ENCODE results near the gene PISD.

The PISD gene

DNA sequence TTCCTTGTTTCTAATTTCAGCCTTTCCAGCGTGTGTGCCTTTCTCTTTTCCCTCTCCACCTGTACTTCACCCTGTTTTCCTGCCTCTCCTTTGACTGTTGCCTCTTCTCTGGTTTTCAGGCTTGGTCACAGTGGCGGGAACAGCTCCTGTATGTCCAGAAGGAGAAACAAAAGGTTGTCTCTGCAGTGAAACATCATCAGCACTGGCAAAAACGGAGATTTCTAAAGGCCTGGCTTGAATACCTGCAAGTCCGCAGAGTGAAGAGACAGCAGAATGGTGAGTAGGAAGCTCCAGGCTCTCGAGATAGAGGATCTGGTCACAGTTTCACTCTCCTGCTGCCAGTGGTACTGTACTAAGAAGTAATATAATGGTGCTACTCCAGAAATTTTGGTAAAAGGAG lies 89.1 kb downstream of the PISD start:
- DNase-seq (ENCODE audit: low read depth in 2 of 2), result no peak

DNA sequence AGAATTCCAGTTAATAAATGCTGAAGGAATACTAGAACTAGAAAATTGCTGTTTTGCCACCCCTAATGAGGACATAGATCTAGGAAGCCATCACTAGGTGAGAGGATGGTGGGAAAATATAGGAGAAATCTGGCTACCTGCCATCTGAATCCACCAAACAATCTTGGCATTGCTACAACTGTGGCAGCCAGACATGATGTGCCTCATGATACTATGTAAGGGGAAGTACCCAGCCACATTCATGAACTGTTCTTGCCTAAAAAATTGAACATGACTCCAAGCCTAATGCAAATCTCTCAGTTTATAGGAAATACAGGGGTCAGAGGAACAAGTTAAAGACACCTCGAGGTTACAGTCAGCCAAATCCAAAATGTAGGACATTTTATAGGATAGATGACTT lies 92.9 kb downstream of the PISD start:
- DNase-seq (ENCODE audit: low read depth in 2 of 2), result no peak

Data from stimulated activated CD8-positive, alpha-beta memory T cell treated with anti-CD3 and anti-CD28 coated beads, Interleukin-15, amount 100 ng/mL, for 4 hours (primary cell).